ENCODE results near the gene GARIN3.
A peak's percentile ranks its signal among the peaks of the same experiment; 100 is the strongest.

Gene GARIN3

GRCh38 chr5:157142317-157143126, 23.5 kb downstream of the GARIN3 start, which contains the start of gene MED7 (continued):
- TF ChIP-seq SALL2 (tag by site-specific recombination; IDR thresholded peaks at IDR 0.05; ENCODE audit: borderline replicate concordance) (no peak), PRDM2 (tag by site-specific recombination; IDR thresholded peaks at IDR 0.05; ENCODE audit: borderline replicate concordance) (no peak), YY1 (tag by site-specific recombination; IDR thresholded peaks at IDR 0.05) (peak; percentile 29; the same call in 1 of the 2 replicates), ZNF623 (tag by site-specific recombination; IDR thresholded peaks at IDR 0.05) (no peak), GLI2 (tag by site-specific recombination; IDR thresholded peaks at IDR 0.05; ENCODE audit: borderline replicate concordance, low read depth) (no peak), ZNF785 (tag by site-specific recombination; IDR thresholded peaks at IDR 0.05) (no peak), ZFP69B (tag by site-specific recombination; IDR thresholded peaks at IDR 0.05) (no peak), ZBTB48 (tag by site-specific recombination; IDR thresholded peaks at IDR 0.05) (no peak), ZNF354C (tag by site-specific recombination; IDR thresholded peaks at IDR 0.05; ENCODE audit: borderline replicate concordance, low read depth) (no peak), KLF9 (tag by site-specific recombination; IDR thresholded peaks at IDR 0.05; ENCODE audit: low read depth) (peak; percentile 79; the same call in 1 of the 2 replicates), ZNF610 (tag by site-specific recombination; IDR thresholded peaks at IDR 0.05; ENCODE audit: borderline replicate concordance) (0 out of 2 replicates have a peak, but pooled peaks have one; percentile 19), TCF7L2 (IDR thresholded peaks at IDR 0.05; ENCODE audit: borderline replicate concordance, low read depth, low read length) (no peak), ZNF184 (tag by site-specific recombination; IDR thresholded peaks at IDR 0.05) (no peak), ZNF416 (tag by site-specific recombination; IDR thresholded peaks at IDR 0.05) (no peak), FEZF1 (tag by site-specific recombination; IDR thresholded peaks at IDR 0.05) (no peak), ZNF529 (tag by site-specific recombination; IDR thresholded peaks at IDR 0.05; ENCODE audit: insufficient replicate concordance) (no peak), KLF1 (tag by site-specific recombination; IDR thresholded peaks at IDR 0.05) (no peak), ZNF398 (tag by site-specific recombination; IDR thresholded peaks at IDR 0.05) (no peak), ZNF501 (tag by site-specific recombination; IDR thresholded peaks at IDR 0.05) (peak; percentile 74; the same call in 1 of the 2 replicates), ZNF202 (tag by site-specific recombination; IDR thresholded peaks at IDR 0.05; ENCODE audit: borderline replicate concordance) (no peak), AEBP2 (tag by site-specific recombination; IDR thresholded peaks at IDR 0.05; ENCODE audit: borderline replicate concordance) (no peak), OSR2 (tag by site-specific recombination; IDR thresholded peaks at IDR 0.05) (no peak), ZFP37 (tag by site-specific recombination; IDR thresholded peaks at IDR 0.05) (0 out of 2 replicates have a peak, but pooled peaks have one; percentile 51), ZNF624 (tag by site-specific recombination; IDR thresholded peaks at IDR 0.05) (no peak), CTCF (tag by site-specific recombination; IDR thresholded peaks at IDR 0.05) (no peak), SP3 (tag by site-specific recombination; IDR thresholded peaks at IDR 0.05) (peak; percentile 89), ZNF555 (tag by site-specific recombination; conservative IDR thresholded peaks at IDR 0.05) (no peak), ZNF654 (tag by site-specific recombination; IDR thresholded peaks at IDR 0.05; ENCODE audit: low read depth) (no peak), ZNF341 (tag by site-specific recombination; IDR thresholded peaks at IDR 0.05; ENCODE audit: low read depth) (no peak; the same call in 1 of the 2 replicates)

All from HEK293 (cell line).